Astrocyte of the spinal cord (primary cell): ENCODE measurements around the gene GTF2A1L.
A peak's percentile ranks its signal among the peaks of the same experiment; 100 is the strongest.
"Not testable (repeated sequence)": the region's sequence is repeated elsewhere in the genome, so short reads cannot be mapped to it uniquely, and the experiment has no call there.

Source experiments
- DNase-seq: peaks from one replicate; pipeline ENCODE4 v3.0.0; 2011; ENCODE audit warnings: low read depth, low spot score
- H3K4me3 ChIP-seq: 2 replicates; pipeline ENCODE4 v1.5.1; 2011; ENCODE audit warnings: low read depth, mild to moderate bottlenecking, low read length, moderate library complexity
- in situ Hi-C: cut with HindIII; loops from 2 replicates; pipeline ENCODE4 v1.10.0; 2017; ENCODE audit warnings: low sequenced_read_pairs
- TF ChIP-seq, protein P1 (sequence below): IDR thresholded peaks from 2 replicates; pipeline ENCODE4 v1.5.1; 2012; ENCODE audit warnings: low read depth, mild to moderate bottlenecking, low read length, inconsistent platforms

The GTF2A1L gene

DNA sequence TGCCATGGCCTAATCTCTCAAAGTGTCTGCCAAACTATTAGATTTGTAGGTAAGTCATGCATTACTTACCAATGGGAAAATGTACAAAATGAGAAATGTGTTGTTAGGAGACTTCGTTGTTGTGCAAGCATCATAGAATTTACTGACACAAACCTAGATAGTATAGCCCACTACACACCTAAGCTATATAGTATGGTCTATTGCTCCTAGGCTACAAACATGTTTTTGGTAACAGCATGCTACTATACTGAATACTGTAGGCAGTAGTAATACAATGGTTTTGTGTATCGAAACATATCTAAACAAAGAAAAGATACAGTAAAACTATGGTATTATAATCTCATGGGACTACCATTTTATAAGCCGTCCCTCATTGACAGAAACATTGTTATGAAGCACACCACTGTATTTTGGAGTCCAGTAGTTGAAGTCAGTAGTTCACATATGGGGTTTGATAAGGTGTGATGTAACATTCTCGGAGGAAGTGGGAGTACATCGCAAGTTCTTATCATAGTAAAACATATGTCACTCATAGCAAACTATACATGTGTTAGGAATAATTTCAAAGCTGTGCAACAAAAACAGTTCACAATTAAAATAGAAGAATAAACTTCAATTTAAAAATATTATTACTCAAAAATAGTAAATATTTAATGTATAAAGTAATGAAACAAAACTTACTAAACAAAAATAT is 12.0 kb upstream of the GTF2A1L start:
- TF ChIP-seq, protein P1, sequence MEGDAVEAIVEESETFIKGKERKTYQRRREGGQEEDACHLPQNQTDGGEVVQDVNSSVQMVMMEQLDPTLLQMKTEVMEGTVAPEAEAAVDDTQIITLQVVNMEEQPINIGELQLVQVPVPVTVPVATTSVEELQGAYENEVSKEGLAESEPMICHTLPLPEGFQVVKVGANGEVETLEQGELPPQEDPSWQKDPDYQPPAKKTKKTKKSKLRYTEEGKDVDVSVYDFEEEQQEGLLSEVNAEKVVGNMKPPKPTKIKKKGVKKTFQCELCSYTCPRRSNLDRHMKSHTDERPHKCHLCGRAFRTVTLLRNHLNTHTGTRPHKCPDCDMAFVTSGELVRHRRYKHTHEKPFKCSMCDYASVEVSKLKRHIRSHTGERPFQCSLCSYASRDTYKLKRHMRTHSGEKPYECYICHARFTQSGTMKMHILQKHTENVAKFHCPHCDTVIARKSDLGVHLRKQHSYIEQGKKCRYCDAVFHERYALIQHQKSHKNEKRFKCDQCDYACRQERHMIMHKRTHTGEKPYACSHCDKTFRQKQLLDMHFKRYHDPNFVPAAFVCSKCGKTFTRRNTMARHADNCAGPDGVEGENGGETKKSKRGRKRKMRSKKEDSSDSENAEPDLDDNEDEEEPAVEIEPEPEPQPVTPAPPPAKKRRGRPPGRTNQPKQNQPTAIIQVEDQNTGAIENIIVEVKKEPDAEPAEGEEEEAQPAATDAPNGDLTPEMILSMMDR, result no peak
- in situ Hi-C loops, result no loop called here
- DNase-seq, result no peak
- H3K4me3 ChIP-seq, result no peak overlapping the region

DNA sequence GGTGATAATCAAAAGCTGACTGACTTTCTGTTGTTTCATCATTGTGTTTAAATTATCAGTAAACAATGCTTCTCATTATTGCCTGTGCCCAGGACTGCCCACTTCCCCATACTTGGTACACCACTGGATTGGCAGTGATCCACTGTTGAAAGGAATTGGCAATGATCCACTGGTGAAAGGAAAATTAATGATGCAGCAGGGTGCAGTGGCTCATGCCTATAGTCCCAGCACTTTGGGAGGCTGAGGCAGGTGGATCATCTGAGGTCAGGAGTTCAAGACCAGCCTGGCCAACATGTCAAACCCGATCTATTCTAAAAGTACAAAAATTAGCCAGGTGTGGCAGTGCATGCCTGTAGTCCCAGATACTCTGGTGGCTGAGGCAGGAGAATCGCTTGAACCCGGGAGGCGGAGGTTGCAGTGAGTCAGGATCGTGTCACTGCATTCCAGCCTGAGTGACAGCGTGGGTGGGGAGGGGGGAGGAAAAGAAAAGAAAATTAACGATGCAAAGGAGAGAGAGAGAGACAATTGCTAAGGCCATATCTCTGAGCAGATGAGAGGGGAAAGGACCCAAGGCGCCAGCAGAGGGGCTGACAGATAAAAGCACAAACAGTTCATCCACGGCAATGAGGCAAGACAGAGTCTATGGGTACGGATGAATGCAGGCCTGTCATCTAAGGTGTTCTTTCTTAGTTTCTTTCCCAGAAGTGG is 10.2 kb upstream of the GTF2A1L start:
- H3K4me3 ChIP-seq, result no peak overlapping the region
- DNase-seq, result peak; percentile 19
- in situ Hi-C loops, result no loop called here
- TF ChIP-seq, protein P1, result no peak

DNA sequence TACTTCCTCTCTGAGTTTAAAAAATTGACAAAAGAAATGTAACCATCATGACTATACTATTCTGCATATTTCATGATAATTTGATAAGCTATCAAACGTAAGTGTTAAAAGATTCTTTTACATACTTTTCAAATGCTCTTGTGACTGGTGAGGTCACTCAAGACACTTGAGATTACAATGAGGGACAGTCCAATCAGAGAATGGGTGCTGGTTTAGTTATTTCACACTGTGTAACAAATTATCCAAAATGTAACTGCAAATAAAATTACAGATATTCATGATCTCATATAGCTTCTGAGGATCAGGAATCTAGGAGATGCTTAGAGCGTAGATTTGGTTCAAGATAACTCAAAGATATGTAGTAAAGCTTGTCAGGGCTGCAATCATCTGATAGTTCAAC is 4.4 kb upstream of the GTF2A1L start:
- in situ Hi-C loops, result no loop called here
- TF ChIP-seq, protein P1, result no peak

DNA sequence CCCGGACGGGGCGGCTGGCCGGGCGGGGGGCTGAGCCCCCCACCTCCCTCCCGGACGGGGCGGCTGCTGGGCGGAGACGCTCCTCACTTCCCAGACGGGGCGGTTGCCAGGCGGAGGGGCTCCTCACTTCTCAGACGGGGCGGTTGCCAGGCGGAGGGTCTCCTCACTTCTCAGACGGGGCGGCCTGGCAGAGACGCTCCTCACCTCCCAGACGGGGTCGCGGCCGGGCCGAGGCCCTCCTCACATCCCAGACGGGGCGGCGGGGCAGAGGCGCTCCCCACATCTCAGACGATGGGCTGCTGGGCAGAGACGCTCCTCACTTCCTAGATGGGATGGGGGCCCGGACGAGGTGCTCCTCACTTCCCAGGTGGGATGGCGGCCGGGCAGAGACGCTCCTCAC is 3.1 kb upstream of the GTF2A1L start:
- H3K4me3 ChIP-seq, DNase-seq, in situ Hi-C loops: not testable (repeated sequence)

More for the DNA sequence above, 4.4 kb upstream of the GTF2A1L start:
- DNase-seq, result no peak
- no peak overlapping the region for H3K4me3 ChIP-seq

DNA sequence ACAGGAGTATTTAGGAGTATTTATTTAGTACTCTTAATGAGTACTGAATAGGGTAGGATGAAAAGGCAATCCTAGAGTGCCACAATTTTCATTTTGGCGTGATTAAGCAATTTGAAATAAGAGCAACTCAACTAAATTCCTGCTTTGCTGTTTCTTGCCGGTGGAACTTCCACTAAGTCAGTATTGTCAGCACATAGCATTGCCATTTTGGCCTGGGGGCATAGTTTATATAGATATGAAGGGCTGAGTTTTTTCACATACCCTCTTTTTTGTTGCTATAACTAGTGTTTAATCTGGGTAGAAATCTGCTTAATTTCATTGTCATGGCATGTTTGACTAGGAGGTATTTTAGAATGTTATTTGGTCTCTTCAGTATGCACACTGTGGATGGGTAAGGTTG is 1.9 kb downstream of the GTF2A1L start:
- TF ChIP-seq, protein P1, result no peak
- no peak for DNase-seq
- no peak overlapping the region for H3K4me3 ChIP-seq
- in situ Hi-C loops, result no loop called here

DNA sequence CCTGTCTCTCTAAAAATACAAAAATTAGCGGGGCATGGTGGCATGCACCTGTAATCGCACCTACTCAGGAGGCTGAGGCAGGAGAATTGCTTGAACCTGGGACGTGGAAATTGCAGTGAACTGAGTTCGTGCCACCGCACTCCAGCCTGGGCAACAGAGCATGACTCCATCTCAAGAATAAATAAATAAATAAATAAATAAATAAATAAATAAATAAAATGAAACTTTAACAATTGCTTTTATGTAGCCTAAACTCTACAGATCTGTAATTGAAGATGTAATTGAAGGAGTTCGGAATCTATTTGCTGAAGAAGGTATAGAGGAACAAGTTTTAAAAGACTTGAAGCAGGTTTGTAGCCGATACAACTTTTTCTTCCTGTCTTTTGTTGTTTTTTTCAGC is 2.9 kb downstream of the GTF2A1L start:
- in situ Hi-C loops, result no loop called here
- TF ChIP-seq, protein P1, result no peak
- H3K4me3 ChIP-seq, result no peak overlapping the region
- no peak for DNase-seq

DNA sequence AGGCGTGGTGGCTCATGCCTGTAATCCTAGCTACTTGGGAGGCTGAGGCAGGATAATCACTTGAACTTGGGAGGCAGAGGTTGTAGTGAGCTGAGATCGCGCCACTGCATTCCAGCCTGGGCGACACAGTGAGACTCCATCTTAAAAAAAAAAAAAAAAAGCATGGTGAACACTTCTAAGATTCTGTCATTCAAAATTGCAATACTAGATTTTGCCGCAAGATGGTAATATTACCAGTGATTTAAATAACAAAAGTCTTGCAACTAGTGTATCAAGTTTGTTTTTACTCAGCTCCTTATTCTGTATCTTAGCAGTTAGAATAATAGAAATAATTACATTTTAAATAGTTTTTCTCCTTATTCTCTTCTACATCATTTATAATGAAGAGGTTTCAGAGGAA is 5.0 kb downstream of the GTF2A1L start:
- H3K4me3 ChIP-seq, in situ Hi-C loops, DNase-seq: not testable (repeated sequence)
